Neural progenitor cell (in vitro differentiated cells): ENCODE measurements around the gene GNB1. TPM values are rescaled to one million over a fixed set of nuclear protein-coding genes. Genes with fewer than 3 reads are reported as not detected.

Experiments
- DNase-seq: peaks from one replicate; pipeline ENCODE4 v3.0.0-alpha.2; 2016; ENCODE audit warnings: low spot score
- H2AFZ ChIP-seq: fragments of 200-600 bp; sonication (generic); replicated peaks from 2 replicates; pipeline ENCODE4 v1.6.1; 2016; ENCODE audit warnings: antibody characterized with exemption
- H3F3A ChIP-seq: fragments of 200-600 bp; sonication (generic); 2 replicates; pipeline ENCODE4 v1.6.1; 2016; ENCODE audit warnings: antibody characterized with exemption, low read depth
- H3K27ac ChIP-seq: fragments of 200-600 bp; sonication (generic); 2 replicates; pipeline ENCODE4 v1.5.1; 2016; ENCODE audit warnings: mild to moderate bottlenecking
- H3K27me3 ChIP-seq: fragments of 200-600 bp; sonication (generic); 2 replicates; pipeline ENCODE4 v1.6.1; 2016; ENCODE audit warnings: mild to moderate bottlenecking, moderate library complexity
- H3K36me3 ChIP-seq: fragments of 200-600 bp; sonication (generic); 2 replicates; pipeline ENCODE4 v1.5.1; 2016
- H3K4me1 ChIP-seq: fragments of 200-600 bp; sonication (generic); 2 replicates; pipeline ENCODE4 v1.6.1; 2016; ENCODE audit warnings: mixed run types
- H3K4me2 ChIP-seq: fragments of 200-600 bp; sonication (generic); 2 replicates; pipeline ENCODE4 v1.6.1; 2016
- H3K4me3 ChIP-seq: fragments of 200-600 bp; sonication (generic); 2 replicates; pipeline ENCODE4 v1.5.1; 2016
- H3K79me2 ChIP-seq: fragments of 200-600 bp; sonication (generic); 2 replicates; pipeline ENCODE4 v1.6.1; 2016; ENCODE audit warnings: low read depth
- H3K9ac ChIP-seq: fragments of 200-600 bp; sonication (generic); 2 replicates; pipeline ENCODE4 v1.6.1; 2016
- H3K9me3 ChIP-seq: fragments of 200-600 bp; sonication (generic); 2 replicates; pipeline ENCODE4 v1.5.1; 2016; ENCODE audit warnings: low read depth
- H4K20me1 ChIP-seq: fragments of 200-600 bp; sonication (generic); 2 replicates; pipeline ENCODE4 v1.6.1; 2016; ENCODE audit warnings: low read depth
- H3K27ac Mint-ChIP-seq: 3 replicates; pipeline ENCODE4 v1.8.0; 2021; ENCODE audit warnings: mixed read lengths
- H3K27me3 Mint-ChIP-seq: 2 replicates; pipeline ENCODE4 v1.8.0; 2022; ENCODE audit warnings: low read depth, mild to moderate bottlenecking, inconsistent platforms, moderate library complexity, mixed read lengths; ENCODE audit not compliant: insufficient read depth
- H3K36me3 Mint-ChIP-seq: 3 replicates; pipeline ENCODE4 v1.8.0; 2021; ENCODE audit warnings: mixed read lengths
- H3K4me1 Mint-ChIP-seq: 3 replicates; pipeline ENCODE4 v1.8.0; 2021; ENCODE audit warnings: mixed read lengths
- H3K4me3 Mint-ChIP-seq: 3 replicates; pipeline ENCODE4 v1.8.0; 2021; ENCODE audit warnings: mild to moderate bottlenecking, moderate library complexity, mixed read lengths
- H3K9me3 Mint-ChIP-seq: 3 replicates; pipeline ENCODE4 v1.8.0; 2020; ENCODE audit warnings: mixed read lengths
- EZH2 ChIP-seq: fragments of 200-600 bp; sonication (generic); IDR thresholded peaks from 2 replicates; pipeline ENCODE4 v1.6.1; 2017; ENCODE audit warnings: antibody characterized with exemption, mild to moderate bottlenecking, moderate library complexity
- EZH2phosphoT487 ChIP-seq: fragments of 200-600 bp; sonication (generic); IDR thresholded peaks from 2 replicates; pipeline ENCODE4 v1.6.1; 2017; ENCODE audit warnings: antibody characterized with exemption
- total RNA-seq: library from RNA; depleted of rRNA; stranded (reverse); fragments of >200 nt; gene quantifications from 2 replicates; pipeline ENCODE4 v1.2.3, GENCODE V29; 2015; ENCODE audit warnings: low replicate concordance
- TF ChIP-seq, protein P1 (sequence below): fragments of 200-600 bp; sonication (generic); IDR thresholded peaks from 2 replicates; pipeline ENCODE4 v1.5.1; 2017; ENCODE audit warnings: antibody characterized with exemption, mild to moderate bottlenecking

Gene GNB1
- total RNA-seq, 1 donor from 2014 or later, result 175 TPM

DNA sequence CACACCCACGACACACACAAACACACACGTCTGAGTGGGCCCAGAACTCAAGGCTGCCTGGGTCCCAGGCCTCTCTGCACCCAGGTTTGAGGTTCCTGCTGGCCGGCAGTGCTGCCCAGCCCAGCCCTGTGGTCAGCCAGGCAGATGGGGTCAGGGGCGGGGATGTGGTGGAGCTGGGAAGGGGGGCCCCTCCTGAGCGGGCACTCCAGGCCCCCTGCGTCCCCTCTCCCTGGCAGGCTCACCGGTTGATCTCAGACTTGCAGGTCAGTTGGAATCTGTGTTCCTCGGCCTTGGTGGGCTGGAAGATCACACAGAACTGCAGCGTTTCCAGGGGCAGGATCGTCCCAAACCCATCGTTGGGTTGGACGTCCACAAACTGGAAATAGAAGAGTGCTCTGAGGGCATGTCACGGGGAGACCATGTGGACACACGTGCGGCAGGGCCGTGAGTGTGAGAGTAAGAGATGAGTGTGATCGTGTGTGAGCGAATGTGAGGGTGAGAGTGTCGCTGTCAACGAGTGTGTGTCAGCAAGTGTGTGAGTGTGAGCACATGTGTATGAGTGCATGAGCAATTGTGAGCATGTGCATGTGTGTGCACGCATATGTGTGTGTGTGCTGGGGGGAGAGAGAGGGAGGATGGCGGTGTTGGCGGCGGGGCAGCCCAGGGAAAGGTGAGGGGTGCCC is 47.9 kb upstream of the GNB1 start:
- H3F3A ChIP-seq, result peaks cover 10% of the 10 kb centered on the region
- DNase-seq, result no peak
- H3K4me2 ChIP-seq, result no peak overlapping the region
- no peaks in the 10 kb centered on the region for H3K27me3 ChIP-seq
- Mint-ChIP-seq H3K4me1 (peaks cover 7% of the 10 kb centered on the region), H3K36me3 (no peaks in the 10 kb centered on the region), H3K27ac (no peak overlapping the region), H3K9me3 (peaks cover 6% of the 10 kb centered on the region), H3K27me3 (peaks cover 6% of the 10 kb centered on the region), H3K4me3 (no peak overlapping the region)
- TF ChIP-seq EZH2, result no peak
- no peak for TF ChIP-seq EZH2phosphoT487
- TF ChIP-seq, protein P1, sequence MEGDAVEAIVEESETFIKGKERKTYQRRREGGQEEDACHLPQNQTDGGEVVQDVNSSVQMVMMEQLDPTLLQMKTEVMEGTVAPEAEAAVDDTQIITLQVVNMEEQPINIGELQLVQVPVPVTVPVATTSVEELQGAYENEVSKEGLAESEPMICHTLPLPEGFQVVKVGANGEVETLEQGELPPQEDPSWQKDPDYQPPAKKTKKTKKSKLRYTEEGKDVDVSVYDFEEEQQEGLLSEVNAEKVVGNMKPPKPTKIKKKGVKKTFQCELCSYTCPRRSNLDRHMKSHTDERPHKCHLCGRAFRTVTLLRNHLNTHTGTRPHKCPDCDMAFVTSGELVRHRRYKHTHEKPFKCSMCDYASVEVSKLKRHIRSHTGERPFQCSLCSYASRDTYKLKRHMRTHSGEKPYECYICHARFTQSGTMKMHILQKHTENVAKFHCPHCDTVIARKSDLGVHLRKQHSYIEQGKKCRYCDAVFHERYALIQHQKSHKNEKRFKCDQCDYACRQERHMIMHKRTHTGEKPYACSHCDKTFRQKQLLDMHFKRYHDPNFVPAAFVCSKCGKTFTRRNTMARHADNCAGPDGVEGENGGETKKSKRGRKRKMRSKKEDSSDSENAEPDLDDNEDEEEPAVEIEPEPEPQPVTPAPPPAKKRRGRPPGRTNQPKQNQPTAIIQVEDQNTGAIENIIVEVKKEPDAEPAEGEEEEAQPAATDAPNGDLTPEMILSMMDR, result no peak
- no peaks in the 10 kb centered on the region for H3K4me1 ChIP-seq
- H3K79me2 ChIP-seq, result no peaks in the 10 kb centered on the region
- no peaks in the 10 kb centered on the region for H3K36me3 ChIP-seq
- H3K9ac ChIP-seq, result no peak overlapping the region
- H3K27ac ChIP-seq, result no peak overlapping the region
- no peak overlapping the region for H2AFZ ChIP-seq
- H3K4me3 ChIP-seq, result no peak overlapping the region
- no peaks in the 10 kb centered on the region for H3K9me3 ChIP-seq
- H4K20me1 ChIP-seq, result no peaks in the 10 kb centered on the region

DNA sequence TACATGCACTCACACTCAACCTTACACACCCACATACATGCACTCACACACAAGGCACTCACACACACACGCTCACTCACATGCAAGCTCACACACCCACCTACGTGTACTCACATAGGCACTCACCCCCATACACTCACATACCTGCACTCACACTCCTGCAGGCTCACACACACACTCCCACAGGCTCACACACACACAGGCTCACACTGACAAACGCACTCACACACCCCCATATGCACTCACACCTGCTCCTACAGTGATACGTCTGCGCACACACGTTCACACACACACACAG is 47.3 kb upstream of the GNB1 start:
- no peak overlapping the region for H3K4me3 ChIP-seq
- no peak overlapping the region for H3K4me3 Mint-ChIP-seq
- no peak overlapping the region for H3K9ac ChIP-seq
- H3K4me1 ChIP-seq, result no peaks in the 10 kb centered on the region
- H3K36me3 Mint-ChIP-seq, result no peaks in the 10 kb centered on the region
- no peaks in the 10 kb centered on the region for H3K36me3 ChIP-seq
- H2AFZ ChIP-seq, result no peak overlapping the region
- DNase-seq, result no peak
- peaks cover 6% of the 10 kb centered on the region for H3K27me3 Mint-ChIP-seq
- H3K27ac ChIP-seq, result no peak overlapping the region
- H4K20me1 ChIP-seq, result no peaks in the 10 kb centered on the region
- H3K79me2 ChIP-seq, result no peaks in the 10 kb centered on the region
- TF ChIP-seq EZH2 (no peak), EZH2phosphoT487 (no peak)
- TF ChIP-seq, protein P1, result no peak
- peaks cover 9% of the 10 kb centered on the region for H3K9me3 Mint-ChIP-seq
- peaks cover 3% of the 10 kb centered on the region for H3K4me1 Mint-ChIP-seq
- no peaks in the 10 kb centered on the region for H3K27me3 ChIP-seq
- H3K4me2 ChIP-seq, result no peak overlapping the region
- no peak overlapping the region for H3K27ac Mint-ChIP-seq
- no peaks in the 10 kb centered on the region for H3K9me3 ChIP-seq
- H3F3A ChIP-seq, result peaks cover 12% of the 10 kb centered on the region

DNA sequence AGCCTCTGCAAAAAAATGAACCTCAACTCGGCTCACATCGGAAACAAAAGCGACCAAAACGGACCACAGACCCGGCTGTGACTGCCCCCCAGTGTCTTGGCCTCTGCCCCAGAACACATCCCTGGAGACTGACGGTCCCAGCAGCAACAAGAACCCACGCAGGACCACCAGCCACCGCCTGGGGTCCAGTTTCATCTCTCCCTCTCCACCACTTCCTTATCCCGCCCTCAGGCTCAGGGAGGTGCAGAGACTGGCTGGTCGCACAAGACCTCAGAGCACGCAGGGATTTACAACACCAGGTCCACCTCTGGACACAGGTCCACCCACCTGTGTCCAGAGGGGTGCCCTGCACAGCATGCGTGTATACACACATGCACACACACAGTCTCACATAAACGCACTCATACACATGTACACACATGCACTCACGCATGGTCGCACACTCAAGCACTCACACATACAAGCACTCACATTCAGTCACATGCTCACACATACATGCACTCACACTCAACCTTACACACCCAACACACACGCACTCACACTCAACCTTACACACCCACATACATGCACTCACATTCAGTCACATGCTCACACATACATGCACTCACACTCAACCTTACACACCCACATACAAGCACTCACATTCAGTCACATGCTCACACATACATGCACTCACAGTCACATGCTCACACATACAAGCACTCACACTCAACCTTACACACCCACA is 46.8 kb upstream of the GNB1 start:
- Mint-ChIP-seq H3K27me3 (peaks cover 6% of the 10 kb centered on the region), H3K9me3 (peaks cover 9% of the 10 kb centered on the region), H3K4me3 (no peak overlapping the region), H3K36me3 (no peaks in the 10 kb centered on the region), H3K27ac (no peak overlapping the region), H3K4me1 (no peaks in the 10 kb centered on the region)
- Histone ChIP-seq H3K27ac (no peak overlapping the region), H3K9me3 (no peaks in the 10 kb centered on the region), H3K27me3 (no peaks in the 10 kb centered on the region), H4K20me1 (no peaks in the 10 kb centered on the region), H3K79me2 (no peaks in the 10 kb centered on the region), H3K36me3 (no peaks in the 10 kb centered on the region), H3K9ac (no peak overlapping the region), H2AFZ (no peak overlapping the region), H3K4me2 (no peak overlapping the region), H3K4me3 (no peak overlapping the region), H3F3A (peaks cover 12% of the 10 kb centered on the region), H3K4me1 (no peaks in the 10 kb centered on the region)
- DNase-seq, result no peak
- TF ChIP-seq EZH2, result no peak
- TF ChIP-seq, protein P1, result no peak
- TF ChIP-seq EZH2phosphoT487, result no peak
